Testis (tissue), 3 donors: Measurements from ENCODE around the gene CCDC83. TPM values are rescaled to one million over a fixed set of nuclear protein-coding genes. Genes with fewer than 3 reads are reported as not detected.

Experiments
- DNase-seq: peaks from one replicate; pipeline ENCODE4 v3.0.0-alpha.2; 2019
- H3K27ac ChIP-seq, 2 donors: fragments of 200-600 bp; sonication (generic); one replicate each; pipeline ENCODE4 v1.5.1; 2019
- H3K27me3 ChIP-seq: fragments of 200-600 bp; sonication (generic); one replicate; pipeline ENCODE4 v1.5.1; 2019
- H3K36me3 ChIP-seq: fragments of 200-600 bp; sonication (generic); one replicate; pipeline ENCODE4 v1.5.1; 2017; ENCODE audit warnings: low read depth; ENCODE audit errors: missing control alignments
- H3K4me1 ChIP-seq: fragments of 200-600 bp; sonication (generic); one replicate; pipeline ENCODE4 v1.5.1; 2019
- H3K4me3 ChIP-seq, 2 donors: fragments of 200-600 bp; sonication (generic); one replicate each; pipeline ENCODE4 v1.5.1; 2017 to 2019
- H3K9me3 ChIP-seq: fragments of 200-600 bp; sonication (generic); one replicate; pipeline ENCODE4 v1.5.1; 2017
- CTCF ChIP-seq, 3 experiments: fragments of 450-650 bp in 2 of 3; fragments of 200-600 bp in 1 of 3; sonication (generic) in 1 of 3; IDR thresholded peaks; one replicate each; pipeline ENCODE4 v1.5.1; 2016 to 2019; ENCODE audit warnings: antibody characterized with exemption in 3 of 3, mild to moderate bottlenecking in 2 of 3, moderate library complexity in 1 of 3
- POLR2A ChIP-seq: fragments of 450-650 bp; IDR thresholded peaks from one replicate; pipeline ENCODE4 v1.6.1; 2017; ENCODE audit warnings: antibody characterized with exemption, mild to moderate bottlenecking, moderate library complexity
- WGBS, 2 donors: methylation state at CpG; one replicate each; pipeline ENCODE4 v1.1.5; 2018; 5-methylcytosine and 5-hydroxymethylcytosine counted together
- intact Hi-C: fragments of 100-400 bp; cut with DNase I; formaldehyde crosslinking; loops from one replicate; pipeline ENCODE4 v1.15.1; 2023; ENCODE audit warnings: low total_unique reads
- polyA plus RNA-seq: library from polyadenylated mRNA; stranded (reverse); fragments of 350-450 nt; fragmentation: Illumina TruSeq; extraction: RNeasy Lipid Tissue Mini Kit (QIAGEN cat#74804); gene quantifications from one replicate; pipeline ENCODE4 v1.2.3, GENCODE V29; 2014; ENCODE audit warnings: low read depth, low replicate concordance; ENCODE audit not compliant: insufficient read depth
- total RNA-seq, 2 donors: library from RNA; depleted of rRNA; stranded (reverse); fragments of >200 nt; gene quantifications; one replicate each; pipeline ENCODE4 v1.2.3, GENCODE V29; 2016

The CCDC83 gene
- total and polyA plus RNA-seq, 3 donors from 2014 or later = 10.2 to 29.6 (median 22.6) TPM

- H3K9me3 ChIP-seq = no peaks in the 10 kb centered on the region
- WGBS, 2 donors = 68 to 81% methylated on average over 3 of the region's 3 CpGs
- no peak for DNase-seq
- no peak overlapping the region for H3K4me3 ChIP-seq
- H3K36me3 ChIP-seq = no peaks in the 10 kb centered on the region
- no peaks in the 10 kb centered on the region for H3K27me3 ChIP-seq
- intact Hi-C loops = no loop called here
- H3K27ac ChIP-seq = no peak overlapping the region
- TF ChIP-seq POLR2A = no peak
- TF ChIP-seq CTCF (IDR thresholded peaks at IDR 0.05) = no peak
- peaks cover 23% of the 10 kb centered on the region for H3K4me1 ChIP-seq
These were observed 105.5 kb downstream of the CCDC83 start for GRCh38 chr11:85960678-85961077.

- H3K27ac ChIP-seq = no peak overlapping the region
- TF ChIP-seq CTCF (IDR thresholded peaks at IDR 0.05) (no peak), POLR2A (no peak)
- DNase-seq = no peak
- H3K4me1 ChIP-seq = peaks cover 19% of the 10 kb centered on the region
- WGBS, 2 donors = 43 to 63% methylated on average over 6 of the region's 6 CpGs
- H3K9me3 ChIP-seq = no peaks in the 10 kb centered on the region
- H3K27me3 ChIP-seq = no peaks in the 10 kb centered on the region
- H3K4me3 ChIP-seq = no peak overlapping the region
- no peaks in the 10 kb centered on the region for H3K36me3 ChIP-seq
- intact Hi-C loops = no loop called here
These were observed 105.9 kb downstream of the CCDC83 start for GRCh38 chr11:85961130-85961529.

GRCh38 chr11:85961930-85962363 lies 106.8 kb downstream of the CCDC83 start:
- WGBS, 2 donors = 53 to 72% methylated on average over 5 of the region's 5 CpGs
- intact Hi-C loops = no loop called here
- no peak overlapping the region for H3K27ac ChIP-seq
- DNase-seq = no peak
- TF ChIP-seq CTCF (IDR thresholded peaks at IDR 0.05) = no peak
- no peak for TF ChIP-seq POLR2A
- no peaks in the 10 kb centered on the region for H3K9me3 ChIP-seq
- H3K27me3 ChIP-seq = no peaks in the 10 kb centered on the region
- no peaks in the 10 kb centered on the region for H3K36me3 ChIP-seq
- peaks cover 13% of the 10 kb centered on the region for H3K4me1 ChIP-seq
- H3K4me3 ChIP-seq = no peak overlapping the region

GRCh38 chr11:85965202-85965601 lies 110.0 kb downstream of the CCDC83 start:
- Histone ChIP-seq H3K4me3 (no peak overlapping the region), H3K27me3 (no peaks in the 10 kb centered on the region), H3K27ac (no peak overlapping the region), H3K4me1 (peaks cover 31% of the 10 kb centered on the region), H3K36me3 (no peaks in the 10 kb centered on the region), H3K9me3 (no peaks in the 10 kb centered on the region)
- no peak for DNase-seq
- no peak for TF ChIP-seq POLR2A
- TF ChIP-seq CTCF (IDR thresholded peaks at IDR 0.05) = no peak
- 94 to 95% methylated on average over 2 of the region's 2 CpGs for WGBS, 2 donors
- intact Hi-C loops = no loop called here

GRCh38 chr11:85967457-85967856 lies 112.3 kb downstream of the CCDC83 start:
- peak; percentile 32 for DNase-seq
- intact Hi-C loops = no loop called here
- WGBS, 2 donors = 57 to 61% methylated on average over 5 of the region's 5 CpGs
- no peaks in the 10 kb centered on the region for H3K27me3 ChIP-seq
- TF ChIP-seq POLR2A = no peak
- no peak for TF ChIP-seq CTCF (IDR thresholded peaks at IDR 0.05)
- peaks cover 23% of the 10 kb centered on the region for H3K4me1 ChIP-seq
- no peaks in the 10 kb centered on the region for H3K9me3 ChIP-seq
- H3K4me3 ChIP-seq = no peak overlapping the region
- no peaks in the 10 kb centered on the region for H3K36me3 ChIP-seq
- H3K27ac ChIP-seq = no peak overlapping the region
